Lower leg skin (tissue), 4 donors: ENCODE results near the gene CHRM4. TPM values are rescaled to one million over a fixed set of nuclear protein-coding genes. Genes with fewer than 3 reads are reported as not detected.

Experiments
- DNase-seq, 2 donors: peaks; one replicate each; pipeline ENCODE4 v3.0.0-alpha.2; 2019; ENCODE audit warnings: low spot score in 2 of 2
- H3K4me3 ChIP-seq: fragments of 200-600 bp; sonication (generic); 2 replicates; pipeline ENCODE4 v1.5.1; 2017; ENCODE audit warnings: mild to moderate bottlenecking, low read depth; ENCODE audit not compliant: poor library complexity, severe bottlenecking
- CTCF ChIP-seq, 3 donors: fragments of 450-650 bp; IDR thresholded peaks; one replicate each; pipeline ENCODE4 v1.5.1; 2016; ENCODE audit warnings: antibody characterized with exemption in 3 of 3, mild to moderate bottlenecking in 3 of 3, moderate library complexity in 2 of 3
- POLR2A ChIP-seq, 2 donors: fragments of 450-650 bp; IDR thresholded peaks; one replicate each; pipeline ENCODE4 v1.6.1; 2016 to 2017; ENCODE audit warnings: antibody characterized with exemption in 2 of 2, mild to moderate bottlenecking in 1 of 2, moderate library complexity in 1 of 2
- WGBS, 2 donors: methylation state at CpG; one replicate each; pipeline ENCODE4 v1.1.5; 2018; 5-methylcytosine and 5-hydroxymethylcytosine counted together
- intact Hi-C: fragments of 100-400 bp; cut with DNase I; formaldehyde crosslinking; loops from one replicate; pipeline ENCODE4 v1.15.0; 2023; ENCODE audit warnings: low total_unique reads
- total RNA-seq, 4 donors: library from RNA; depleted of rRNA; stranded (reverse); fragments of >200 nt; gene quantifications; one replicate each; pipeline ENCODE4 v1.1.0, GENCODE V29; 2016

The CHRM4 gene
- total RNA-seq, 4 donors from 2014 or later, result 1.2 to 8.1 (median 3.3) TPM

GRCh38 chr11:46343520-46343919, 48.1 kb downstream of the CHRM4 start:
- TF ChIP-seq POLR2A (IDR thresholded peaks at IDR 0.05), result no peak
- no peak for TF ChIP-seq CTCF (IDR thresholded peaks at IDR 0.05)
- intact Hi-C loops, result no loop called here
- no peak overlapping the region for H3K4me3 ChIP-seq
- no peak for DNase-seq
- 78 to 83% methylated on average over 3 of the region's 3 CpGs for WGBS, 2 donors

DNA sequence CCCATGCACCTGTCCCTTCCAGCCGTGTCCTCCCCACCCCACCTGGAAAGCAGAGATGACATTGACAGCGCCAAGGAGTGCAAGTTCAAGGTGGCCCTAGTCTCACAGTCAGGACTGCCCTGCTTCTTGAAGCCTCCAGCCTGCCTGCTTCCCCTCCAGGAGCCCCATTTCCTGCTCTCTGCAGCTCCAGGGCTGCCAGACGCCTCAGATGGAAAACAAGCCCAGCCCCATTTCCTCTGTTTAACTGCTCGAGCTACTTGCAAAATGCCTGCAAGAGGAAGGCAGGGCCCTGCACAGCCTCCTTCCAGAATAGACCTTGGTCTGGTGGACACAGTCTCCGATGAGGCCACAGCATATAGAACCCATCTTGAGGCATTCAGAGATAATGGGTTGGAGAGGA, 49.3 kb downstream of the CHRM4 start:
- no peak for DNase-seq
- no peak for TF ChIP-seq CTCF (IDR thresholded peaks at IDR 0.05)
- no peak for TF ChIP-seq POLR2A (IDR thresholded peaks at IDR 0.05)
- WGBS, 2 donors, result 53 to 57% methylated on average over 5 of the region's 5 CpGs
- intact Hi-C loops, result no loop called here
- no peak overlapping the region for H3K4me3 ChIP-seq

GRCh38 chr11:46341454-46341853, 50.1 kb downstream of the CHRM4 start:
- 96% methylated on average over 3 of the region's 3 CpGs for WGBS, 2 donors
- no peak overlapping the region for H3K4me3 ChIP-seq
- intact Hi-C loops, result no loop called here
- TF ChIP-seq POLR2A (IDR thresholded peaks at IDR 0.05), result no peak
- no peak for TF ChIP-seq CTCF (IDR thresholded peaks at IDR 0.05)
- no peak for DNase-seq

DNA sequence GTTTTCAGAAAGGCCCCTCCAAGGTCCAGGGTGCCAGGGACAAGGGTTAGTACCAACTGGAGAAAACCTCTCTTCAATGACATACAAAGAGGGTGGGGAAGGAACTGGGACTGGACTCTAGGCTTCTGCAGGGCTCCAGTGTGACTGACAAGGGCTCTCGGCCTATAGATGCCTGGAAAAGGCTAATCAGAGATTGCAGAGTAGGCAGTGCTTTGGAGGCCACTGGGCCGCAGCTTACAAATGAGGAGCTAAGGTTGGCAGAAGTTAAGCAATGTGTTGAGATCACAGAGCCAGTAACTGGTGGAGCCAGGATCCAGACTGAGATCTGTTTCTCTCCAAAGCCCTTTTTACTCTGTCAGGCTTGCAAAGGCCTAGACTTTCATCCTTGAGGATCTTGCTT, 51.8 kb downstream of the CHRM4 start:
- 81 to 90% methylated on average over 2 of the region's 2 CpGs for WGBS, 2 donors
- TF ChIP-seq POLR2A (IDR thresholded peaks at IDR 0.05), result no peak
- TF ChIP-seq CTCF (IDR thresholded peaks at IDR 0.05), result no peak
- DNase-seq, result no peak
- H3K4me3 ChIP-seq, result no peak overlapping the region
- intact Hi-C loops, result no loop called here

DNA sequence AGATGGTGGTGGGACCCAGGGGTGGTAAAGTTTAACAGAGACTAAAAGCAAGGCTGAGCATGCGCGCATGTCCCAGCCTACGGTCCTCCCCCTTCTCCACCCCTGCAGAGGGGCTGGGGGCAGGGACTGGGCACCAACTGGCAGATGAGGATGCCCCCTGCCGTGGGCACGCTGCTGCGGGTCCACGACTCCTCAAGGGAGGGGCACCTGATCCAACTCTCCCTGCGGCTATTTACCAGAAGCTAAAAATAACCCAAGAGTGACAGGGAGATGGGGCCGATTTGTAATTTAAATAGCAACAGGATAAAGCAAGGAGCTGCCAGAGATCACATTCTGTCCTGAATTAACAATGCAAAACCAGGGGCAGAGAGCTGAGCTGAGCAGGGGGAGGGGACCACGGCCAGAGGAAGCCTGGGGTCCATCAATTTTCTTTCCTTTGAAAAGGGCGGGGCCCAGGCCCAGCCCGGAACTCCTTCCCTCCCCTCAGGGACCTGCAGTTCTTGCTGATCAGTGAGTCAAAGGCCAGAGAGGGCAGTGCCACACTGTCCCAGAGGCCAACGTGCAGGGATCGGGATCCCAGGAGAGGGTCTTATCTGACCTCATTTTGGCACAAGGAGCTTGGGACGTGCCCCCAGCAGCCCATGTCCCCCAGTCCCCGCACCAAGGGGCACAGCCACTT, 52.4 kb downstream of the CHRM4 start:
- H3K4me3 ChIP-seq, result no peak overlapping the region
- 13 to 22% methylated on average over 16 of the region's 16 CpGs for WGBS, 2 donors

More for the DNA sequence above, 52.4 kb downstream of the CHRM4 start:
- no peak for TF ChIP-seq CTCF (IDR thresholded peaks at IDR 0.05)
- TF ChIP-seq POLR2A (IDR thresholded peaks at IDR 0.05), result no peak
- intact Hi-C loops, result no loop called here
- DNase-seq, result no peak
